Dedifferentiated amniotic fluid mesenchymal stem cell (primary cell): ENCODE results near the gene GABRP.
"Not testable (repeated sequence)": the region's sequence is repeated elsewhere in the genome, so short reads cannot be mapped to it uniquely, and the experiment has no call there.

Experiments used
- DNase-seq: peaks from one replicate; pipeline ENCODE4 v3.0.0-alpha.2; 2016; ENCODE audit errors: extremely low spot score

GABRP gene

DNA sequence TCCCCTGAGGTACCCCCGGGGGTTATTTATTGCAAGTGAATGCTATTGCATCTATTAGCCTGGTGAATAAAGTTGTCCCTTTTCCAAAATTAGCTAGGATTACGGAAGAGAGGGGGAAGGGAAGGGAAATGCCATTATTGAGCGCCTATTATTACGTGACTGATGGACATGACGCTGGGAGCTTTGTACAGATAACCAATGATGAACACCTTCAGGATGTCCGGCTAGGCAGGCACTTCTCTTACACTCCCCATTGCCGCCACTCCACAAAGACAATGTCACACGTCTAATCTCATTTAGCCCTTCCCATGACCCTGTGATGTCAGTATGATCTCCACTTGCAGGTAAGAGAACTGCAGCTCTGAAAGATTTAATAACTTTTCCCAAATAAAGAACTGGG, 9.4 kb downstream of the GABRP start:
- no peak for DNase-seq

- DNase-seq = no peak
These were observed 11.6 kb downstream of the GABRP start for GRCh38 chr5:170795154-170795553.

GRCh38 chr5:170805666-170806065, 22.1 kb downstream of the GABRP start:
- DNase-seq = no peak

DNA sequence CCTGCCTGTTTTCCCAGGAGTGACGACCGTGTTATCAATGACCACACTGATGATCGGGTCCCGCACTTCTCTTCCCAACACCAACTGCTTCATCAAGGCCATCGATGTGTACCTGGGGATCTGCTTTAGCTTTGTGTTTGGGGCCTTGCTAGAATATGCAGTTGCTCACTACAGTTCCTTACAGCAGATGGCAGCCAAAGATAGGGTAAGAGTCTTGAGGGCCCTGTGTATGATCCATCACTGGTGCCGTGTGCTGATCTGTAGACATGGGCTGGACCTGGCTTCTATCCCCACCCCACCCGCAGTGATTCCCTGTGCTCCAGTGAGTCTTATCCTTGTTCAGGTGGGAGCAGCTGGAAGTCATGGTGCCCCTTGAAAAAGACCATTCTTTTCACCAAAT, 26.0 kb downstream of the GABRP start:
- peak; percentile 49 for DNase-seq

DNA sequence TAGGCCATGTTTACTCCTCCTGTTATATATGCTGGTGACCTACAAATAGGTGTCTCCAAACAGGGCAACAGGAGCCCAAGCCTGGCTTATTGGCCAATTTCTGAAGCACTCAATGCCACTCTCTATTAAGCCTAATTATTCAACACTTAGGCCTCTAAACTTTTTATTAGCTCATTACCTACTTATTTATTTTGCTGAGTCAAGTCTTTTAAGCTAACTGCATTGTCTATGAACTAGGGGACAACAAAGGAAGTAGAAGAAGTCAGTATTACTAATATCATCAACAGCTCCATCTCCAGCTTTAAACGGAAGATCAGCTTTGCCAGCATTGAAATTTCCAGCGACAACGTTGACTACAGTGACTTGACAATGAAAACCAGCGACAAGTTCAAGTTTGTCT, 28.2 kb downstream of the GABRP start:
- DNase-seq = no peak

DNA sequence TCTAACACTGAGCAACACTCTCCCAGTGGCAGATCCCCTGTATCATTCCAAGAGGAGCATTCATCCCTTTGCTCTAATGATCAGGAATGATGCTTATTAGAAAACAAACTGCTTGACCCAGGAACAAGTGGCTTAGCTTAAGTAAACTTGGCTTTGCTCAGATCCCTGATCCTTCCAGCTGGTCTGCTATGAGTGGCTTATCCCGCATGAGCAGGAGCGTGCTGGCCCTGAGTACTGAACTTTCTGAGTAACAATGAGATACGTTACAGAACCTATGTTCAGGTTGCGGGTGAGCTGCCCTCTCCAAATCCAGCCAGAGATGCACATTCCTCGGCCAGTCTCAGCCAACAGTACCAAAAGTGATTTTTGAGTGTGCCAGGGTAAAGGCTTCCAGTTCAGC, 29.7 kb downstream of the GABRP start:
- DNase-seq = no peak

- DNase-seq = no peak
These were observed 33.7 kb downstream of the GABRP start for GRCh38 chr5:170817195-170817594.

GRCh38 chr5:170818232-170818631, 34.7 kb downstream of the GABRP start:
- peak; percentile 92 for DNase-seq

DNA sequence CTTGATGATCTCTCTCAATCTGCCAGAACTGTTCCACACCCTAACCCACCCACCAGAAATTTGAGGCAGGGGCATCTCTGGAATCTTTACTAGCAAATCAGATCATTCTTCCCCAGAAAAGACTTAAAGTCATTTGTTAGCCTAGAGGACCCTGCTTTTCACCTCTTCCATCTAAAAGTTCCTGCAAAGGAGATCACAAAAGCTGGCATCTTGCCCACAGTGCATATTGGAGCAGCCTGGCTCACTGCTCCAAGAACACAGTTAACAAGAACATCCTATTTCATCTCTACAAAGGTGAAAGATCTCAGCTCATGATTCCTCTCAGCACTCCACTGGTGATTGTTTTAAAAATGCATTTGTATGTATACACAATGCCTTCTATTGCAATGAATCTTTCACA, 36.3 kb downstream of the GABRP start:
- DNase-seq = no peak

DNA sequence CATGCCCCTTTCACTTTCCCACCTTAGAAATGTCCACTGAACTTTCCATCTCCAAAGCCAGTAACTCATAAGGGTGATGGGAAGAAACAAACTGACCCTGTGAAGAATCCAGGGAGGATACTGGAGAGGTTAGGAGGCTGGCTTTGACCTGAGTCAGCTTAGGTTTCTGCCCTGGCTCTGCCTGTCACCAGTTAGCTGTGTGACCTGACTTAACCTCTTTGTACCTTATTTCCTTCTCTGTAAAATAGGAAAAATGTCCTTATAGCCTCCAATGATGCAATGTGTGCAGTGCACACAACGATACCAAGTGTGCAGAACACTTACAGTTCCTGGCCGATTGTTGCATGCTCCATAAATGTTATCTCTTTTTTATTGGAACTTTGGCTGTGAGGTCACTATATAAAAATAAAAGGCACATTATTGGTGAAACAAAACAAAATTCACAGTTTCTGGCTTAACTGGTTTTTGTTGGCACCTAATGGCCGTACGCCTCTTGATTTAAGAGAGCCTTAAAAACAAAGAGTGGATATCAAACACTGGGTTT, 37.8 kb downstream of the GABRP start:
- DNase-seq = no peak

DNA sequence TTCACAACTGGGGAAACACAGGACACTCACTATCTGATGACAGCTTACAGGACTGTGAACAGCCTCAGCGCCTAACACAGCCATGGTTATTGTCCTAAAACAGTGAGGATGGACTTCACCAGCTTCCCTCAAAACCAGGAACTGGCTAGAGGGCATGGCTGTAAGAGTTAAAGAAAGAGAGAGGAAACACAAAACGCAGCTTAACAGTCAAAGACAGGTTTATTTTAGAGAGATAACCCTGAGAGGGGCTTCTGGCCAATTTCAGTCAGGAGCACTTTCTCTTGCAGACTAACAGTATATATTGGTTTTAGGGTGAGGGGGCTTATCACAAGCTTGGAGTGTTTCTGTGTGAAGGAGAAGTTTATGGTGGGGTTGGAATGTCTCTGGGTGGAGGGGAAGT, 42.6 kb downstream of the GABRP start:
- no peak for DNase-seq

GRCh38 chr5:170832241-170832640, 48.7 kb downstream of the GABRP start:
- DNase-seq = no peak

DNA sequence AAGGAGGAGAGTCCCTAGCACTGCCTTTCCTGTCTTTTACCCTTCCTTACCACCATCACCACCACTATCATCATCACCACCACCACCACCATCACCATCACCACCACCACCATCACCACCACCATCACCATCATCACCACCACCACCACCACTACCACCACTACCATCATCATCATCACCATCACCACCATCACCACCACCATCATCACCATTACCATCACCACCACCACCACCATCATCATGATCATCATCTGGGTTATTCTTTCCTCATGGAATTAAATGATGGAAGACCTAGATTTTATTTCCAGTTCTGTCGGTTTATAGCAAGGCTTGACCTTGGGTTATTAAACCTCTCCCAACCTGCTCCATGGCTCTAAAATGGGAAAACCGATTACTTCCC, 50.5 kb downstream of the GABRP start:
- DNase-seq = not testable (repeated sequence)

DNA sequence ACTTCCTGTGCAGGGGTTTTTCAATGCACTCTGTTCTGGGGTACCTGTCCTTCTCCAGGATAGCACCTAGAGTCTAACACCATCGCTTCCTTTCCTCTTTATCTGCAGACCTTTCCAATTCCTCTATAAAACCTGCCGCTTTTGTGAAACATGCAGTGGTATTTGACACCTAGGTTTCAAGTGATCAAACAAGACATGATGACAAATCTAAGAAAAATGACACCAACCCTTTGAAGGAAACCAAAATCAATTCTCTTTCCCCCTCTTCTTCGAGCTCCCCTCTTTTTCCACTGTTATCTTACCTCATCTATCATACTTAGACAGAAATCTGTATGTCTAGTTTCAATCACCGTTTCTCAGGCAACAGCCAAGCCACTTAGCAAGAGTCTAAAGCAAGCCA, 52.7 kb downstream of the GABRP start:
- no peak for DNase-seq

DNA sequence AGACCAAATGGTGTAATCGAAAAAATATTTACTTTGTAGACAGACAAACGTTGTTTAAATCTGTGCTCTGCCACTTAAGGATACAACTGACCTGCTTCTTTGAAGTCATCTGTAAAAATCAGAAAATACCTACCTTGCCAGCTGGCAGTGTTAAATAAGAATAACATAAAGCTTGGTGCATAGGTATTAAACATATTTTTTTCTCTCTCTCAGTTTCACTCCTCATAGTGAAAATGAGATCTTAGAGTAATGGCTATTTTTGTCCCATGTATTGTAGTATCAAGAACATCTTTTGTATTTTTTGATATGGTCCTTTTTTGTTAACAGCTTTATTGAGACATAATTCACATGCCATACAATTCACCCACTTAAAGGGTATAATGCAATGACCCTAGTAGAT, 60.3 kb downstream of the GABRP start:
- no peak for DNase-seq

DNA sequence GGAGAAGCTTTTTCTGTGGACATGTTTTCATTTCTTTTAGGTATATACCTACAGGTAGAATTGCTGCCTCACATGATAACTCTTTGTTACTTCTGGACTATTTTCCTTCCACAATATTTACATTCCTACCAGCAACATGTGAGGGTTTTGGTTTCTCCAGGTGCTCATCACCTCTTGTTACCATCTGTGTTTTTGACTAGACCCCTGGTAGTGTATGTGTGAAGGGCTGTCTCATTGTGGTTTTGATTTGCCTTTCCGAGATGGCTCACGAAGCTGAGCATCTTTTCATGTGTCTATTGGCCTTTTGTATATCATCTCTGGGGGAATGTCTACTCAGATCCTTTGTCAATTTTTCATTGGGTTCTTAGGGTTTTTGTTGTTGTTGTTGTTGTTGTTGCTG, 61.1 kb downstream of the GABRP start:
- no peak for DNase-seq

GRCh38 chr5:170846416-170846815, 62.9 kb downstream of the GABRP start:
- no peak for DNase-seq

GRCh38 chr5:170846846-170847245, 63.3 kb downstream of the GABRP start:
- DNase-seq = no peak

DNA sequence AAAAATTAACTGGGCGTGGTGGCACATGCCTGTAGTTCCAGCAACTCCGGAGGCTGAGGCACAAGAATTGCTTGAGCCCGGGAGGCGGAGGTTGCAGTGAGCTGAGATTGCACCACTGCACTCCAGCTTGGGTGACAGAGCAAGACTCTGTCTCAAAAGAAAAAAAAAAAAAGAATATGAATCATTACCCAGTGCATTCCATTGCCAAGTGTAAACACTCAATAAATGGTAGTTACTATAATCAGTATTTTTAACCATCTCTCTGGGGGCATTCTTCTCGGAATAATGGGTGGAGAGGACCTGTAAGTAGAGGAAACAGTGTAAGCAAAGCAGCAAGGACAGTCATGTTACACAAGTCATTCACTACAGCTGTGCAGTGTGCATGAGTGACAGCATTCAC, 64.5 kb downstream of the GABRP start:
- DNase-seq = no peak

GRCh38 chr5:170849374-170849773, 65.8 kb downstream of the GABRP start:
- no peak for DNase-seq

DNA sequence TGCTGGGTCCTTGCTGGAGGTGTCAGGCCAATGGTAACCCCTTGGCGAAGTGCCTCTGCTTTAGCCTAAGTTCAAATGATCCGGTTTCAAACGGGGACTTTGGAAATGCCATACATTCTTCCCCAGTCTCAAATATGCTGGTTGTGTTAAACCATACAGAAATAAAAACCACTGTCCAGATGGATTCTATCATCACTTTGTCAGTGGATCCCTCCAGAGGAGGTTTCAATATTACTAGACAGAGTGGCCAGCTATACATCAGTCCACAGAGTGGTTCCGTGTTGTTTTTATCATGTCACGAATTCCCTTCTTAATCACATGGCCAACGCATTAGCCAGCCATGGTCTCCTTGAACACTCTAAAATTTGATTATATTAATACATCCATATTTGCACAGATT, 71.0 kb downstream of the GABRP start:
- DNase-seq = no peak

GRCh38 chr5:170857066-170857465, 73.5 kb downstream of the GABRP start:
- no peak for DNase-seq

GRCh38 chr5:170860415-170860814, 76.9 kb downstream of the GABRP start:
- no peak for DNase-seq

DNA sequence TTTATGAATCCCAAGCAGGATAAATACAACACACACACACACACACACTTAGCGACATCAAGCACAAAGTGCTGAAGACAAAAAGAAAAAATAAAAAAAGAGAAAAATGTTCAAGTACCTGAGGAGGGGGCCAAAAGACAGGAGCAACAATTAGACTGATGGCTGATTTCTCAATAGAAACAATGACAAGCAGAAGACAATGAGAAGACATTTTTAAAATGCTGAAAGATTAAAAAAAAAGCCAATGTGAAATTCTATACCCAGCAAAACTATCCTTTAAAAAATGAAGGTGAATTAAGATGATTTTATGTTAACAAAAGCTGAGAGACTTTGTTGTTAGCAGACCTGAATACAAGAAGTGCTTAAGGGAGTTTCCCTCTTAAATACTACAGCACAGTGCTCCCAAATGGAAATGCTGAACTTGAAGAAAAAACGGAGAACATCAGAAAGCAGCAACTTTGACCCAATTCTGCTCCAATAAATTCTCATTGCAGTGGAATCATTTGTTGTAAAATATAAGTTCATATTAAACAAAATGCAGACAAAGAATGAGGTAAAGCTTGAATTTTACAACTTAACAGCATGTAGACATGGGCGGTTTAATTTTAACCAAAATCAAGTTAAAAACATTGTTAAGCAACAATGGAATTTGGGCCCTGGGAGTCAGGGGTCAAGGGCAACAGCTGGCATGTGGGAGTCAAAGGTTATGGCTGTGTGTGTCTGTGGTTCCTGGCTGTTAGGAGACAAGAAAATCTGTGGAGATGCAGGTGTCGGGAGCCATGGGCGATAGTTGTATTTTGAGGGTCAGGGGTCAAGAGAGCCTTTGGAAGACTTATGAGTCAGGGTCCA, 77.5 kb downstream of the GABRP start:
- DNase-seq = no peak
